Gastroesophageal sphincter (tissue), 3 donors: Measurements from ENCODE around the gene CENPK.

Experiments used
- CTCF ChIP-seq, 4 experiments: fragments of 200-600 bp in 2 of 4; fragments of 450-650 bp in 2 of 4; sonication (generic) in 1 of 4; IDR thresholded peaks; one replicate each; pipeline ENCODE4 v1.5.1; 2017 to 2019; ENCODE audit warnings: antibody characterized with exemption in 4 of 4, mild to moderate bottlenecking in 2 of 4, moderate library complexity in 2 of 4
- POLR2A ChIP-seq, 2 donors: fragments of 450-650 bp; IDR thresholded peaks; one replicate each; pipeline ENCODE4 v1.6.1; 2017; ENCODE audit warnings: antibody characterized with exemption in 2 of 2, mild to moderate bottlenecking in 2 of 2, moderate library complexity in 1 of 2
- POLR2AphosphoS5 ChIP-seq: sonication (generic); formaldehyde crosslinking; IDR thresholded peaks from one replicate; pipeline ENCODE4 v1.6.1; 2017; ENCODE audit warnings: antibody characterized with exemption

- TF ChIP-seq CTCF (IDR thresholded peaks at IDR 0.05) = no peak
- no peak for TF ChIP-seq POLR2A (IDR thresholded peaks at IDR 0.05)
- no peak for TF ChIP-seq POLR2AphosphoS5
Measured at GRCh38 chr5:65508978-65509377, 54.0 kb downstream of the CENPK start.
